Neural cell (in vitro differentiated cells): ENCODE measurements around the gene NT5C3A. TPM values are rescaled to one million over a fixed set of nuclear protein-coding genes. Genes with fewer than 3 reads are reported as not detected.

Experiments used
- H2AFZ ChIP-seq: fragments of 200-600, 300-800 bp; sonication (generic), shearing (Covaris generic); 2 replicates; pipeline ENCODE4 v1.6.0; 2014; ENCODE audit warnings: low read depth, mild to moderate bottlenecking, antibody characterized with exemption, low read length, moderate library complexity
- H3F3A ChIP-seq: fragments of 200-600 bp; shearing (Covaris generic); 2 replicates; pipeline ENCODE4 v1.6.1; 2016; ENCODE audit warnings: mild to moderate bottlenecking, moderate library complexity, mixed read lengths, antibody characterized with exemption, low read length; ENCODE audit not compliant: insufficient read depth, poor library complexity, severe bottlenecking
- H3K27ac ChIP-seq: fragments of 200-600, 300-800 bp; sonication (generic), shearing (Covaris generic); 2 replicates; pipeline ENCODE4 v1.5.1; 2014; ENCODE audit warnings: mild to moderate bottlenecking, low read length, moderate library complexity
- H3K27me3 ChIP-seq: fragments of 300-800, 200-600 bp; sonication (generic), shearing (Covaris generic); 2 replicates; pipeline ENCODE4 v1.6.0; 2014; ENCODE audit warnings: mild to moderate bottlenecking, low read depth, low read length, moderate library complexity; ENCODE audit not compliant: insufficient read depth
- H3K36me3 ChIP-seq: fragments of 300-800, 200-600 bp; sonication (generic), shearing (Covaris generic); 2 replicates; pipeline ENCODE4 v1.5.1; 2014; ENCODE audit warnings: mild to moderate bottlenecking, antibody characterized with exemption, low read length, moderate library complexity; ENCODE audit not compliant: insufficient read depth
- H3K4me2 ChIP-seq: fragments of 300-800, 200-600 bp; sonication (generic), shearing (Covaris generic); 2 replicates; pipeline ENCODE4 v1.6.0; 2014; ENCODE audit warnings: mild to moderate bottlenecking, low read length
- H3K4me3 ChIP-seq: fragments of 300-800, 200-600 bp; sonication (generic), shearing (Covaris generic); 2 replicates; pipeline ENCODE4 v1.5.1; 2014; ENCODE audit warnings: mild to moderate bottlenecking, low read length, moderate library complexity
- H3K79me2 ChIP-seq: fragments of 200-600 bp; shearing (Covaris generic); replicated peaks from 2 replicates; pipeline ENCODE4 v1.6.0; 2014; ENCODE audit warnings: mild to moderate bottlenecking, low read length, moderate library complexity; ENCODE audit not compliant: insufficient read depth
- H3K9ac ChIP-seq: fragments of 300-800, 200-600 bp; sonication (generic), shearing (Covaris generic); 2 replicates; pipeline ENCODE4 v1.6.1; 2016; ENCODE audit warnings: mild to moderate bottlenecking, low read length, mixed read lengths
- H3K9me2 ChIP-seq: fragments of 200-600 bp; shearing (Covaris generic); 2 replicates; pipeline ENCODE4 v1.6.1; 2016; ENCODE audit warnings: mild to moderate bottlenecking, low read length, mixed read lengths; ENCODE audit not compliant: insufficient read depth
- H3K9me3 ChIP-seq: fragments of 200-600, 300-800 bp; sonication (generic), shearing (Covaris generic); 2 replicates; pipeline ENCODE4 v1.6.1; 2016; ENCODE audit warnings: mild to moderate bottlenecking, mixed run types, low read length, moderate library complexity, mixed read lengths
- H4K20me1 ChIP-seq: fragments of 200-600 bp; shearing (Covaris generic); 2 replicates; pipeline ENCODE4 v1.6.1; 2016; ENCODE audit warnings: mild to moderate bottlenecking, mixed run types; ENCODE audit not compliant: insufficient read depth
- CTCF ChIP-seq: fragments of 450-650 bp; IDR thresholded peaks from 2 replicates; pipeline ENCODE4 v1.5.1; 2014; ENCODE audit warnings: antibody characterized with exemption, mild to moderate bottlenecking, moderate library complexity; ENCODE audit not compliant: poor library complexity, severe bottlenecking
- EP300 ChIP-seq: fragments of 450-650 bp; conservative IDR thresholded peaks from 2 replicates; pipeline ENCODE4 v1.6.1; 2014; ENCODE audit warnings: antibody characterized with exemption, mild to moderate bottlenecking, moderate library complexity; ENCODE audit not compliant: poor library complexity, severe bottlenecking
- EZH2 ChIP-seq: fragments of 200-600, 300-800 bp; shearing (Covaris generic), sonication (generic); IDR thresholded peaks from 2 replicates; pipeline ENCODE4 v1.6.1; 2014; ENCODE audit warnings: antibody characterized with exemption, low read length, borderline replicate concordance, mild to moderate bottlenecking; ENCODE audit not compliant: insufficient read depth, poor library complexity, severe bottlenecking
- MXI1 ChIP-seq: fragments of 450-650 bp; conservative IDR thresholded peaks from 2 replicates; pipeline ENCODE4 v1.6.1; 2014; ENCODE audit warnings: antibody characterized with exemption, mild to moderate bottlenecking; ENCODE audit not compliant: poor library complexity, severe bottlenecking
- POLR2AphosphoS5 ChIP-seq: IDR thresholded peaks from 2 replicates; pipeline ENCODE4 v1.6.1; 2012
- RAD21 ChIP-seq: fragments of 450-650 bp; conservative IDR thresholded peaks from 2 replicates; pipeline ENCODE4 v1.6.1; 2014; ENCODE audit warnings: antibody characterized with exemption, mild to moderate bottlenecking, moderate library complexity
- REST ChIP-seq: IDR thresholded peaks from 2 replicates; pipeline ENCODE4 v1.6.1; 2012; ENCODE audit warnings: borderline replicate concordance
- SMC3 ChIP-seq: fragments of 450-650 bp; conservative IDR thresholded peaks from 2 replicates; pipeline ENCODE4 v1.6.1; 2014; ENCODE audit warnings: antibody characterized with exemption, mild to moderate bottlenecking, moderate library complexity; ENCODE audit not compliant: poor library complexity
- TAF1 ChIP-seq: IDR thresholded peaks from 2 replicates; pipeline ENCODE4 v1.6.1; 2012; ENCODE audit warnings: low read depth
- polyA plus RNA-seq: library from polyadenylated mRNA; depleted of rRNA; stranded (reverse); fragments of >200 nt; gene quantifications from 2 replicates; pipeline ENCODE4 v1.2.3, GENCODE V29; 2014

NT5C3A gene
- polyA plus RNA-seq, 1 donor from 2014 or later, result 99.2 TPM

GRCh38 chr7:33054261-33054964 is 8.2 kb downstream of the NT5C3A start:
- Histone ChIP-seq H3F3A (no peaks in the 10 kb centered on the region), H3K9ac (no peak overlapping the region), H3K4me3 (no peak overlapping the region), H2AFZ (no peak overlapping the region), H3K36me3 (no peaks in the 10 kb centered on the region), H3K4me2 (no peak overlapping the region), H3K79me2 (peaks cover 73% of the 10 kb centered on the region), H4K20me1 (no peaks in the 10 kb centered on the region), H3K9me2 (no peaks in the 10 kb centered on the region), H3K9me3 (no peaks in the 10 kb centered on the region), H3K27me3 (no peaks in the 10 kb centered on the region), H3K27ac (no peak overlapping the region)
- TF ChIP-seq RAD21 (no peak), REST (no peak), EZH2 (no peak), TAF1 (no peak), POLR2AphosphoS5 (no peak), EP300 (no peak), MXI1 (no peak), SMC3 (no peak), CTCF (no peak)

- H3K4me3 ChIP-seq, result no peak overlapping the region
- no peak overlapping the region for H3K27ac ChIP-seq
- no peaks in the 10 kb centered on the region for H3K9me3 ChIP-seq
- no peaks in the 10 kb centered on the region for H3K27me3 ChIP-seq
- H3K36me3 ChIP-seq, result no peaks in the 10 kb centered on the region
- no peaks in the 10 kb centered on the region for H3K9me2 ChIP-seq
- H2AFZ ChIP-seq, result no peak overlapping the region
- no peak overlapping the region for H3K4me2 ChIP-seq
- TF ChIP-seq SMC3 (no peak), TAF1 (no peak)
- H3K79me2 ChIP-seq, result peaks cover 70% of the 10 kb centered on the region
- H3F3A ChIP-seq, result no peaks in the 10 kb centered on the region
- H3K9ac ChIP-seq, result no peak overlapping the region
- no peaks in the 10 kb centered on the region for H4K20me1 ChIP-seq
Measured at GRCh38 chr7:33053721-33054120, 8.9 kb downstream of the NT5C3A start.
